SJSA1 (cell line): ENCODE data around the gene HOXA4. TPM values are rescaled to one million over a fixed set of nuclear protein-coding genes. Genes with fewer than 3 reads are reported as not detected.

ENCODE experiments used
- DNase-seq, 2 experiments: peaks; one replicate each; pipeline ENCODE4 v3.0.0-alpha.2; 2015 to 2020; ENCODE audit warnings: low spot score in 2 of 2, low read depth in 1 of 2
- H3K27ac ChIP-seq: fragments of 250-450 bp; sonication (Bioruptor Pico); 2 replicates; pipeline ENCODE4 v1.5.1; 2020; ENCODE audit warnings: mild to moderate bottlenecking, moderate library complexity
- H3K27me3 ChIP-seq: fragments of 250-450 bp; sonication (Bioruptor Pico); replicated peaks from 2 replicates; pipeline ENCODE4 v1.5.1; 2020; ENCODE audit warnings: mild to moderate bottlenecking, moderate library complexity
- H3K36me3 ChIP-seq: fragments of 250-450 bp; sonication (Bioruptor Pico); 2 replicates; pipeline ENCODE4 v1.5.1; 2020; ENCODE audit warnings: mild to moderate bottlenecking
- H3K4me1 ChIP-seq: fragments of 250-450 bp; sonication (Bioruptor Pico); replicated peaks from 2 replicates; pipeline ENCODE4 v1.6.1; 2021; ENCODE audit warnings: mild to moderate bottlenecking
- H3K4me3 ChIP-seq: fragments of 250-450 bp; sonication (Bioruptor Pico); 2 replicates; pipeline ENCODE4 v1.5.1; 2020; ENCODE audit warnings: mild to moderate bottlenecking
- H3K9me3 ChIP-seq: fragments of 250-450 bp; sonication (Bioruptor Pico); replicated peaks from 2 replicates; pipeline ENCODE4 v1.5.1; 2020; ENCODE audit warnings: mild to moderate bottlenecking
- total RNA-seq: library from RNA; depleted of rRNA; stranded (reverse); fragments of >200 nt; shearing (Covaris generic); gene quantifications from 2 replicates; pipeline ENCODE4 v1.2.3, GENCODE V29; 2014; rRNA removed

HOXA4 gene
- total RNA-seq, 1 experiment from 2014 or later: 0.58 TPM

- Histone ChIP-seq H3K27me3 (no peaks in the 10 kb centered on the region), H3K36me3 (no peaks in the 10 kb centered on the region), H3K4me3 (no peak overlapping the region), H3K27ac (no peak overlapping the region), H3K9me3 (no peaks in the 10 kb centered on the region), H3K4me1 (peaks cover 42% of the 10 kb centered on the region)
- DNase-seq: no peak
These were observed 46.9 kb downstream of the HOXA4 start for GRCh38 chr7:27083646-27084045.

DNA sequence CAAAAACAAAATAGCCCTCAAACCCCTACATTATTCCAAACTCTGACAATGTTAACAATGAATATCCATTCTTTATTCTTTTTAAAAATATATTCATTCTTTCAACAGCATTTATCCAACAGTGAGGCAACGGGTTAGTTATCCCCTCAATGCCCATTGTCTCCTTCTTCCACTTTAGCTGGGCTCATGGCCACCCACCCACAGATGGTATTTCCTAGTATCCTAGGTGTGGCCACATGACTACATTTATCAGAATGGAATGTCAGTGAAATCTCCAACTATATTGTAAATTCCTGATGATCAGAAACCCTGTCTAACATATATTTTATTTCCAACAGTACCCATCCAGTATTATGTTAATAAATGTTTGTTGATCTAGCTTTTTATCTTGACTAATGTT, 48.4 kb downstream of the HOXA4 start:
- no peaks in the 10 kb centered on the region for H3K27me3 ChIP-seq
- DNase-seq: peak; percentile 69 to 73

DNA sequence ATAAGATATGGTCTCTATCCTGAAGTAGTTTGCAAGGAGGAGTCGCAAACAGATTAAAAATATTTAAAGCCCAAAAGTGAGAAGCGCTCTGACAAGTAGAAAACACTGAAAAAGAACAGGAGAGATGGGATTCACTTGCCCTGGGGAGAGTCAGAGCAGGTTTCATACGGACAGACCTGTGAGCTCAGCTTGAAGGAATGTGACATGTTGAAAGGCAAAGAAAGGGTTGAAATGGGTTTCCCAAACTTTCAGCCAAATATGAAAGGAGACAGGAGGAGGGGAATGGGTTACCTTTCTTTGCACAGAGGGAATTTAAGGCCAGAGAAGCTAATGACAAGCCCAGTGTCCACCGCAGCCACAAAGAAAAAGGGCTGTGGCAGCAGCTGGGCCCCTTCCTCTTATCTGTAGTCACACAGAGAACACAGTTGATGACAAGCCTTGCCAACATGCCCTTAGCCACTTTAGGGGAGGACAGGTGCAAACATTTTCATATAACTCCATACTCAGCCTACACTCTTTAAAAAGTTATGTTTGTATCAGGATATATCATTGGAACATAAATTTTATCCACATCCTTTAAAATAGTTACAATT, 49.6 kb downstream of the HOXA4 start:
- Histone ChIP-seq H3K9me3 (no peaks in the 10 kb centered on the region), H3K4me3 (no peak overlapping the region), H3K4me1 (peaks cover 44% of the 10 kb centered on the region), H3K36me3 (no peaks in the 10 kb centered on the region), H3K27me3 (no peaks in the 10 kb centered on the region), H3K27ac (peak overlapping the region; percentile 90)
- peak in 1 of 2 experiments; percentile 44 for DNase-seq

More for the DNA sequence above, 48.4 kb downstream of the HOXA4 start:
- Histone ChIP-seq H3K27ac (peak overlapping the region; percentile 90), H3K36me3 (no peaks in the 10 kb centered on the region), H3K9me3 (no peaks in the 10 kb centered on the region), H3K4me3 (no peak overlapping the region), H3K4me1 (peaks cover 44% of the 10 kb centered on the region)

- no peak for DNase-seq
- Histone ChIP-seq H3K4me1 (peaks cover 44% of the 10 kb centered on the region), H3K4me3 (no peak overlapping the region), H3K27ac (no peak overlapping the region), H3K9me3 (no peaks in the 10 kb centered on the region), H3K36me3 (no peaks in the 10 kb centered on the region), H3K27me3 (no peaks in the 10 kb centered on the region)
These were observed 51.2 kb downstream of the HOXA4 start for GRCh38 chr7:27079234-27079975.

- DNase-seq: no peak
- no peak overlapping the region for H3K4me3 ChIP-seq
- no peaks in the 10 kb centered on the region for H3K36me3 ChIP-seq
- H3K4me1 ChIP-seq: peaks cover 44% of the 10 kb centered on the region
- no peaks in the 10 kb centered on the region for H3K9me3 ChIP-seq
- no peaks in the 10 kb centered on the region for H3K27me3 ChIP-seq
- no peak overlapping the region for H3K27ac ChIP-seq
These were observed 51.8 kb downstream of the HOXA4 start for GRCh38 chr7:27078616-27079233.

Other genes starting within 250 kb of the HOXA4 start
- gene HOXA1, start 34.8 kb downstream of the HOXA4 start, total RNA-seq: 2.0 and 5.8 TPM in 2 replicates
- 0.47 and 2.3 TPM in 2 replicates for gene HOXA2, start 28.1 kb downstream of the HOXA4 start, total RNA-seq
- 0.79 and 0.81 TPM in 2 replicates for gene HOXA5, start 12.9 kb upstream of the HOXA4 start, total RNA-seq
- 0.79 TPM in 1 of 2 replicates, not detected in the other for gene HOXA6, start 17.0 kb upstream of the HOXA4 start, total RNA-seq
- gene HOXA3, start 21.8 kb upstream of the HOXA4 start, total RNA-seq: 0.13 and 1.8 TPM in 2 replicates
- gene HOXA7, start 25.9 kb upstream of the HOXA4 start, total RNA-seq: 0.09 and 2.9 TPM in 2 replicates
- gene HOXA9, start 34.8 kb upstream of the HOXA4 start, total RNA-seq: 7.0 and 16.3 TPM in 2 replicates
- 8.6 and 15.5 TPM in 2 replicates for gene HOXA10, start 43.6 kb upstream of the HOXA4 start, total RNA-seq
- 4.4 and 5.9 TPM in 2 replicates for gene HOXA11, start 54.5 kb upstream of the HOXA4 start, total RNA-seq
- gene HOXA13, start 69.3 kb upstream of the HOXA4 start, total RNA-seq: 1.7 and 2.5 TPM in 2 replicates
- not detected in 2 replicates for gene EVX1, start 112.0 kb upstream of the HOXA4 start, total RNA-seq